IMR-90 (cell line): ENCODE results near the gene ATXN1. TPM values are rescaled to one million over a fixed set of nuclear protein-coding genes. Genes with fewer than 3 reads are reported as not detected.
"Not testable (repeated sequence)": the region's sequence is repeated elsewhere in the genome, so short reads cannot be mapped to it uniquely, and the experiment has no call there.

Source experiments
- ATAC-seq: fragments of 200-7000 bp; cut with Tn5 transposase; 2 replicates; pipeline ENCODE4 v1.9.1; 2020; ENCODE audit warnings: low read depth, mild to moderate bottlenecking, moderate library complexity
- BruUV-seq: library from RNA; stranded (reverse); fragments of 400-500 nt; replicated peaks from 2 replicates; lab custom pipeline; 2021; lab: Mats Ljungman, UMichigan
- CTCF ChIA-PET: fragments of 300-600 bp; formaldehyde crosslinking; extraction: SDS; loops from one replicate; lab custom pipeline; 2021; ENCODE audit warnings: antibody characterized with exemption; lab: Yijun Ruan, JAX
- POLR2A ChIA-PET: fragments of 300-600 bp; sonication (Branson Sonifier 250); formaldehyde crosslinking; loops from one replicate; lab custom pipeline; 2022; ENCODE audit warnings: antibody characterized with exemption; ENCODE audit not compliant: unreplicated experiment; lab: Charles Lee
- DNase-seq: peaks from one replicate; pipeline ENCODE4 v3.0.0; 2013
- H2AFZ ChIP-seq: replicated peaks from 2 replicates; pipeline ENCODE3; 2013; ENCODE audit warnings: low read length, mild to moderate bottlenecking; ENCODE audit not compliant: poor library complexity
- H2AK5ac ChIP-seq: 2 replicates; pipeline ENCODE4 v1.6.1; 2013; ENCODE audit warnings: low read depth, low read length, inconsistent platforms
- H2AK9ac ChIP-seq: replicated peaks from 2 replicates; pipeline ENCODE3; 2013; ENCODE audit warnings: mild to moderate bottlenecking, low read depth, low read length, moderate library complexity; ENCODE audit not compliant: poor library complexity
- H2BK120ac ChIP-seq: 2 replicates; pipeline ENCODE4 v1.6.1; 2013; ENCODE audit warnings: low read depth, low read length, inconsistent platforms
- H2BK15ac ChIP-seq: 3 replicates; pipeline ENCODE4 v1.6.1; 2013; ENCODE audit warnings: low read depth, low read length, inconsistent platforms
- H2BK20ac ChIP-seq: 2 replicates; pipeline ENCODE4 v1.6.1; 2013; ENCODE audit warnings: low read depth, mild to moderate bottlenecking, inconsistent platforms, low read length, moderate library complexity
- H2BK5ac ChIP-seq: 2 replicates; pipeline ENCODE4 v1.6.1; 2013; ENCODE audit warnings: mild to moderate bottlenecking, low read depth, low read length, inconsistent platforms; ENCODE audit not compliant: poor library complexity, severe bottlenecking
- H3K14ac ChIP-seq: replicated peaks from 2 replicates; pipeline ENCODE4 v1.6.1; 2013; ENCODE audit warnings: low read depth, low read length, inconsistent platforms
- H3K18ac ChIP-seq: 2 replicates; pipeline ENCODE4 v1.6.1; 2013; ENCODE audit warnings: low read depth, low read length, control low read depth
- H3K23ac ChIP-seq: 2 replicates; pipeline ENCODE4 v1.6.1; 2013; ENCODE audit warnings: low read depth, low read length, inconsistent platforms
- H3K27ac ChIP-seq: 2 replicates; pipeline ENCODE4 v1.5.1; 2013; ENCODE audit warnings: mild to moderate bottlenecking, control low read depth, low read length; ENCODE audit not compliant: insufficient read depth
- H3K27me3 ChIP-seq: 2 replicates; pipeline ENCODE4 v1.6.1; 2013; ENCODE audit warnings: low read length; ENCODE audit not compliant: control insufficient read depth, insufficient read depth
- H3K36me3 ChIP-seq: 2 replicates; pipeline ENCODE4 v1.6.1; 2013; ENCODE audit warnings: low read length, mixed read lengths; ENCODE audit not compliant: control insufficient read depth, insufficient read depth
- H3K4ac ChIP-seq: 2 replicates; pipeline ENCODE4 v1.6.1; 2013; ENCODE audit warnings: low read depth, low read length, inconsistent platforms
- H3K4me1 ChIP-seq: 2 replicates; pipeline ENCODE4 v1.6.1; 2013; ENCODE audit warnings: low read length, mixed read lengths; ENCODE audit not compliant: control insufficient read depth, insufficient read depth
- H3K4me2 ChIP-seq: 2 replicates; pipeline ENCODE4 v1.6.1; 2013; ENCODE audit warnings: low read depth, mild to moderate bottlenecking, control low read depth, low read length, moderate library complexity
- H3K4me3 ChIP-seq: 2 replicates; pipeline ENCODE4 v1.5.1; 2013; ENCODE audit warnings: low read depth, mild to moderate bottlenecking, control low read depth, low read length, moderate library complexity; ENCODE audit not compliant: insufficient read depth
- H3K56ac ChIP-seq: 2 replicates; pipeline ENCODE4 v1.6.1; 2013; ENCODE audit warnings: low read length, inconsistent platforms; ENCODE audit not compliant: insufficient read depth; ENCODE audit errors: extremely low read depth
- H3K79me1 ChIP-seq, 2 experiments: 2 replicates each; pipeline ENCODE4 v1.6.1; 2013; ENCODE audit warnings: low read length in 2 of 2, inconsistent platforms in 1 of 2, low read depth in 1 of 2
- H3K9ac ChIP-seq: 2 replicates; pipeline ENCODE4 v1.6.1; 2013; ENCODE audit warnings: low read depth, low read length, control low read depth
- H3K9me1 ChIP-seq: 2 replicates; pipeline ENCODE4 v1.6.1; 2013; ENCODE audit warnings: low read length, inconsistent platforms; ENCODE audit not compliant: insufficient read depth
- H3K9me3 ChIP-seq: 2 replicates; pipeline ENCODE4 v1.6.1; 2013; ENCODE audit warnings: low read length; ENCODE audit not compliant: control insufficient read depth, insufficient read depth
- H4K20me1 ChIP-seq: 2 replicates; pipeline ENCODE4 v1.6.1; 2013; ENCODE audit warnings: low read length, inconsistent platforms; ENCODE audit not compliant: insufficient read depth
- H4K5ac ChIP-seq: 2 replicates; pipeline ENCODE4 v1.6.1; 2013; ENCODE audit warnings: mild to moderate bottlenecking, low read depth, low read length, control low read depth
- H4K8ac ChIP-seq, 2 experiments: 2 replicates each; pipeline ENCODE4 v1.6.1; 2013; ENCODE audit warnings: low read depth in 2 of 2, low read length in 2 of 2, control low read depth in 1 of 2, inconsistent platforms in 1 of 2
- H4K91ac ChIP-seq: 2 replicates; pipeline ENCODE4 v1.6.1; 2013; ENCODE audit warnings: low read depth, low read length, inconsistent platforms; ENCODE audit not compliant: insufficient read depth
- WGBS, 2 experiments: methylation state at CpG; one replicate each; pipeline versions ENCODE4 v1.1.5 to v1.1.7; 2013; ENCODE audit warnings: missing lambda C conversion rate in 2 of 2; ENCODE audit not compliant: insufficient read length in 1 of 2; ENCODE audit errors: extremely low coverage in 2 of 2; 5-methylcytosine and 5-hydroxymethylcytosine counted together
- dilution Hi-C: fragments of 300-500 bp; cut with HindIII; formaldehyde crosslinking; loops from one replicate; pipeline ENCODE4 v1.14.3; 2018; ENCODE audit warnings: low sequenced_read_pairs; ENCODE audit not compliant: unreplicated experiment
- in situ Hi-C: fragments of 300-500 bp; cut with MboI; formaldehyde crosslinking; loops from 3 replicates; pipeline ENCODE4 v1.14.3; 2019; ENCODE audit warnings: low sequenced_read_pairs, inconsistent platforms, mixed read lengths
- intact Hi-C: fragments of 100-400 bp; cut with micrococcal nuclease; formaldehyde crosslinking; loops from 2 replicates; pipeline ENCODE4 v1.10.0; 2022
- polyA plus RNA-seq, 3 experiments: library from polyadenylated mRNA; depleted of rRNA; stranded (reverse); fragments of >200 nt; gene quantifications; 2 replicates each; pipeline ENCODE4 v1.2.3, GENCODE V29; 2012; ENCODE audit warnings: low replicate concordance in 1 of 3
- total RNA-seq: library from RNA; depleted of rRNA; stranded (reverse); fragments of >200 nt; gene quantifications from 2 replicates; pipeline ENCODE4 v1.2.3, GENCODE V29; 2012

ATXN1 gene
- total and polyA plus RNA-seq, 2 of the 4 experiments (the other 2 are of a cell fraction) = 7.3 to 11.1 TPM

- H4K8ac ChIP-seq, H4K91ac ChIP-seq, H3K9me1 ChIP-seq, dilution Hi-C loops, POLR2A ChIA-PET, H3K4me3 ChIP-seq, in situ Hi-C loops, H3K27me3 ChIP-seq, H3K9me3 ChIP-seq, H2AFZ ChIP-seq, H3K14ac ChIP-seq, H3K36me3 ChIP-seq, DNase-seq, H3K4ac ChIP-seq, H3K79me1 ChIP-seq, ATAC-seq, H2BK5ac ChIP-seq, H3K56ac ChIP-seq, H2BK15ac ChIP-seq, H2AK5ac ChIP-seq, H2BK20ac ChIP-seq, H3K4me2 ChIP-seq, H4K20me1 ChIP-seq, H3K18ac ChIP-seq, H3K9ac ChIP-seq, intact Hi-C loops, H3K4me1 ChIP-seq, H4K5ac ChIP-seq, H2AK9ac ChIP-seq, H3K27ac ChIP-seq, BruUV-seq, H3K23ac ChIP-seq, H2BK120ac ChIP-seq: not testable (repeated sequence)
- 80% methylated on average over 2 of the region's 7 CpGs; no CpG with 5 or more reads in 1 of the 2 experiments for WGBS, 2 experiments
- CTCF ChIA-PET = interaction anchor here (0.6 kb wide), 1 partner anchor 17 kb away, joined by 4 read pairs; no protein-coding TSS in a partner anchor
Measured at GRCh38 chr6:16269442-16270070, 491.7 kb downstream of the ATXN1 start.
